Activated T-helper 1 cell treated with anti-CD3 and anti-CD28 coated beads, Interleukin-12 subunit alpha, Interleukin-12 subunit beta, Interleukin-2, Interleukin-4 antibody, amounts not matched to agents 30 ng/mL and 10 ng/mL and 1 ng/mL, durations not matched to agents 14 hours and 24 hours and 36 hours (primary cell): Measurements from ENCODE around the gene SNX1. TPM values are rescaled to one million over a fixed set of nuclear protein-coding genes. Genes with fewer than 3 reads are reported as not detected.

ENCODE experiments used
- DNase-seq: peaks from one replicate; pipeline ENCODE4 v3.0.0; 2021; ENCODE audit warnings: low spot score
- H3K27ac Mint-ChIP-seq: one replicate; pipeline ENCODE4 v1.8.0; 2021; ENCODE audit warnings: mild to moderate bottlenecking, mixed read lengths
- H3K27me3 Mint-ChIP-seq: one replicate; pipeline ENCODE4 v1.8.0; 2022; ENCODE audit warnings: mild to moderate bottlenecking, moderate library complexity, mixed read lengths; ENCODE audit not compliant: insufficient read depth
- H3K36me3 Mint-ChIP-seq: one replicate; pipeline ENCODE4 v1.8.0; 2021; ENCODE audit warnings: low read depth, mixed read lengths
- H3K4me1 Mint-ChIP-seq: one replicate; pipeline ENCODE4 v1.8.0; 2021; ENCODE audit warnings: low read depth, mixed read lengths
- H3K4me3 Mint-ChIP-seq: one replicate; pipeline ENCODE4 v1.8.0; 2021; ENCODE audit warnings: mild to moderate bottlenecking, moderate library complexity, mixed read lengths
- H3K9me3 Mint-ChIP-seq: one replicate; pipeline ENCODE4 v1.8.0; 2021; ENCODE audit warnings: mixed read lengths
- intact Hi-C: fragments of 100-400 bp; cut with micrococcal nuclease; formaldehyde crosslinking; loops from one replicate; pipeline ENCODE4 v1.15.1; 2024
- total RNA-seq: library from RNA; stranded (reverse); gene quantifications from 2 replicates; pipeline ENCODE4 v1.2.3, GENCODE V29; 2022

SNX1 gene
- total RNA-seq, 1 donor from 2014 or later: 139 TPM

DNA sequence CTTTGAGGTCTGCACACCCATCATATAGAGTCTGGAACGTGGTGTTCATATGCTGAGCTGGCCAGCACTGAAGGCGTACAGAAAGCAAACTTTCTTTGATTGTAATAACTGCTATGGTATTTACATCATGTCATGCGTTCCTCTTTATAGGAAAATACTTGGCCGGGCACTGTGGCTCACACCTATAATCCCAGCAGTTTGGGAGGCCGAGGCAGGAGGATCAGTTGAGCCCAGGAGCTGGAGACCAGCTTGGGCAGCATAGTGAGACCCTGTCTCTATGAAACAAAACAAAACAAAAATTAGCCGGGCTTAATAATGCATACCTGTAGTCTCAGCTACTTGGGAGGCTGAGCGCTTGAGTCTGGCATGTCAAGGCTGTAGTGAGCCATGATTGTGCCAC lies 52.4 kb downstream of the SNX1 start:
- intact Hi-C loops: no loop called here
- Mint-ChIP-seq H3K36me3 (no peaks in the 10 kb centered on the region), H3K9me3 (no peaks in the 10 kb centered on the region), H3K27ac (no peak overlapping the region), H3K4me3 (no peak overlapping the region), H3K27me3 (peaks cover 2% of the 10 kb centered on the region), H3K4me1 (peaks cover 7% of the 10 kb centered on the region)
- DNase-seq: no peak

DNA sequence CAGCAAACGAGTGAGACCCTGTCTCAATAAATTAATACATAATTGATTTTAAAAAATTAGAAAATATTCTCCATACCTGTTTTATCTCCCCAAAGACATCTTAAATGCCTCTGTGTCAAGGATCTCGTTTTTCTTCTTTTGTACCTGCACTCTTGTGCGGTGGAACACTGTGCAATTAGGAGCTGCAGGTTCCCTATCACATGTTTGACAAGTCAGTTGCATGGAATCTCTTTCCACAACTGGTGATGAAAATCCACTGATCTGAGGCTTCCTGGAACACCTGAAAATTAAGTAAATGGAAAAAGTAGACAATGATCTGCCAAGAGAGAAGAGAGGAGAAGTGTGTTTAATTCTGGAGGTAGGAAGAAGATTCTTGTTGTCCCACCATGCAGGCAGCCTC lies 52.8 kb downstream of the SNX1 start:
- Mint-ChIP-seq H3K27ac (no peak overlapping the region), H3K9me3 (no peaks in the 10 kb centered on the region), H3K4me3 (no peak overlapping the region), H3K36me3 (peaks cover 2% of the 10 kb centered on the region), H3K27me3 (peaks cover 5% of the 10 kb centered on the region), H3K4me1 (peaks cover 12% of the 10 kb centered on the region)
- no peak for DNase-seq
- intact Hi-C loops: no loop called here

DNA sequence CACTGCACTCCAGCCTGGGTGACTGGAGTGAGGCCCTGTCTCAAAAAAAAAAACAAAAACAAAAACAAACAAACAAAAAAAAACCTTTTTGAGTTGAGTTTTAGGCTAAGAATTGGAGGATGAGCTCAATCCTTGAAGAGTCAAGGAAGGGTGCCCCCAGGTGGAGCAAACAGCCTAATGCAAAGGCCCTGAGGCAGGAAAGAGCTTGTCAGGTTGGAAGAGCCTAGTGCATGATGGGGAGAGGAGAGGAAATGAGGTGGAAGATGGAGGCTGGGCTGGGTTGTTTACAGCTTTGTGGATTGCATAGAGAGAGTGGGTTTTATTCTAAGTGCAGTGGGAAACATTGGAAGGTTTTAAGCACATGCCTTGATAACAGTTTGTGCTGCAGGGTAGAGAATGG lies 53.6 kb downstream of the SNX1 start:
- H3K27me3 Mint-ChIP-seq: peaks cover 5% of the 10 kb centered on the region
- H3K4me1 Mint-ChIP-seq: peaks cover 15% of the 10 kb centered on the region
- peak overlapping the region; percentile 7 for H3K27ac Mint-ChIP-seq
- no peaks in the 10 kb centered on the region for H3K9me3 Mint-ChIP-seq
- peak overlapping the region; percentile 32 for H3K4me3 Mint-ChIP-seq
- intact Hi-C loops: no loop called here
- no peak for DNase-seq
- H3K36me3 Mint-ChIP-seq: peaks cover 3% of the 10 kb centered on the region

DNA sequence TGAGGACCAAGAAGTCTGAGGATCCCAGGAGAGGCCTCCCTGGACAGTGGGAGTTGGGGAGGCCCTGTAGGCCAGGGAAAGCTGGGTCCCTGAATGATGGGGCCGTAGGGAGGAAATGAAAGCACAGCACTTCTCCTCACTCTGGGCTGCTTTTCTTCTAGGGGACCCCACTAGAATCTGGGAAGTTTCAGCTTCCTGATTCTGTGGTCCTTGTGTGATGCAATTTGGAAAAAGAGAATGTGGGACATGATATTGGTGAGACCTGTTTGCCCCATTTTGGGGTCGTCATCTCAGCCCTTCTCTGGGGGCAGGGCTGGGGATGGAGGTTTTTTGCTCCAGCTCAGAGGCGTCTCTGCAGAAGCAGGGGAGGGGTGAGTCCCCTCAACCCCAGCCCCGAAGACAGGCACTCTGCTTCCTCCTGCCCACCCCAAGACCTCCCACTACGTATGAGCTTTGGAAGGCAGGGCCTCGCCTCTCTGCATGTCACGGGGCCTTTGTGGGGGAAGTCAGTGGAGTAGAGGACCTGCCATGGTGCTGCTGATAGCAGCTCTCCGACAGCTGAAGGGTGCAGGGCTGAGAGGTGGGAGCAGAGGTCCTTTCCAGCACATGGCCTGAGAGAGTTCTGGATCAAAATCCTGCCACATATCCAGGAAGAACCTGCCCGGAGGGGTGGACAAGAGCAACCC lies 54.3 kb downstream of the SNX1 start:
- Mint-ChIP-seq H3K36me3 (peaks cover 5% of the 10 kb centered on the region), H3K4me1 (peaks cover 15% of the 10 kb centered on the region), H3K27me3 (peaks cover 5% of the 10 kb centered on the region), H3K9me3 (no peaks in the 10 kb centered on the region), H3K4me3 (peak overlapping the region; percentile 39), H3K27ac (peak overlapping the region; percentile 7)
- no peak for DNase-seq
- intact Hi-C loops: loop anchor here (5.0 to 10.0 kb wide), 3 partner anchors 318 to 685 kb away; partner anchors contain the start of gene HERC1

DNA sequence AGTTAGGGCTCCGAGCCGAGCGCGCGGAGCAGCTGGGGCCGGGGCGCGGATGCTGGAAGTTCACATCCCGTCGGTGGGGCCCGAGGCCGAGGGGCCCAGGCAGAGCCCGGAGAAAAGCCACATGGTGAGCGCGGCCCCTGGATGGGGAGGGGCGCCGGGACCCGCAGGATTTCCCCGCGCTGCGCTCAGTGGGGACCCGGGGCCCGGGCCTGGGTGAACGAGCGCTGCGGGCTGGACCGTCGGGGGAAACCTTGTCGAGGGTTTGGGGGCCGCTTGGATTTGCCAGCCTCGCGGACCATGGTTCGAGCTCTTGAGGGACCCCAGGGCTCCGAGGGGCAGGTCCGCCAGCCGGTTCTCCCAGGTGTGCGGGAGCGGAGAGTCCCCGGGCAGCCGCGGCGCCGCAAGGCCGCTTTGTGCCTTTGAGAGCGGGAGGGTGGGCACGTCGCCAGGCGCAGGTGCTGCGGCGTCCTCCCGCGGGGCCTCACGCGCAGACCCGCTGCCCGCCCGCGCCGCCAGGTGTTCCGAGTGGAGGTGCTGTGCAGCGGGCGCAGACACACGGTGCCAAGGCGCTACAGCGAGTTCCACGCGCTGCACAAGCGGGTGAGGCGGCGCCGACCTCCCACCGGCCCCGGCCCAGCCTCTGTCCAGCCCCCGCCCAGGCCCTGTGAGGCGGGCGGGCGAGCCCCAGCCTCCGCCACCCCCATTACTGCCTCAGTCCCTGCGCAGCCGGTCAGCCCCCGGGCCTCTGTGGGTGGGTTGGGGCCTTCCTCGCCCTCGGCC lies 56.1 kb downstream of the SNX1 start, which contains the start of gene SNX22:
Gene SNX22 (plus strand): TSS at position 5 of the 780 bp plus-strand sequence. CDS start 45 bp downstream, at position 50.
- peaks cover 5% of the 10 kb centered on the region for H3K27me3 Mint-ChIP-seq
- H3K27ac Mint-ChIP-seq: peak within 1 kb of the TSS; percentile 61
- intact Hi-C loops: loop anchor here (5.0 to 10.0 kb wide), 3 partner anchors 320 to 687 kb away; partner anchors contain the start of gene HERC1
- no peak for DNase-seq
- H3K9me3 Mint-ChIP-seq: no peaks in the 10 kb centered on the region
- H3K4me1 Mint-ChIP-seq: peaks cover 15% of the 10 kb centered on the region
- H3K36me3 Mint-ChIP-seq: peaks cover 11% of the 10 kb centered on the region
- H3K4me3 Mint-ChIP-seq: peak within 1 kb of the TSS; percentile 83

DNA sequence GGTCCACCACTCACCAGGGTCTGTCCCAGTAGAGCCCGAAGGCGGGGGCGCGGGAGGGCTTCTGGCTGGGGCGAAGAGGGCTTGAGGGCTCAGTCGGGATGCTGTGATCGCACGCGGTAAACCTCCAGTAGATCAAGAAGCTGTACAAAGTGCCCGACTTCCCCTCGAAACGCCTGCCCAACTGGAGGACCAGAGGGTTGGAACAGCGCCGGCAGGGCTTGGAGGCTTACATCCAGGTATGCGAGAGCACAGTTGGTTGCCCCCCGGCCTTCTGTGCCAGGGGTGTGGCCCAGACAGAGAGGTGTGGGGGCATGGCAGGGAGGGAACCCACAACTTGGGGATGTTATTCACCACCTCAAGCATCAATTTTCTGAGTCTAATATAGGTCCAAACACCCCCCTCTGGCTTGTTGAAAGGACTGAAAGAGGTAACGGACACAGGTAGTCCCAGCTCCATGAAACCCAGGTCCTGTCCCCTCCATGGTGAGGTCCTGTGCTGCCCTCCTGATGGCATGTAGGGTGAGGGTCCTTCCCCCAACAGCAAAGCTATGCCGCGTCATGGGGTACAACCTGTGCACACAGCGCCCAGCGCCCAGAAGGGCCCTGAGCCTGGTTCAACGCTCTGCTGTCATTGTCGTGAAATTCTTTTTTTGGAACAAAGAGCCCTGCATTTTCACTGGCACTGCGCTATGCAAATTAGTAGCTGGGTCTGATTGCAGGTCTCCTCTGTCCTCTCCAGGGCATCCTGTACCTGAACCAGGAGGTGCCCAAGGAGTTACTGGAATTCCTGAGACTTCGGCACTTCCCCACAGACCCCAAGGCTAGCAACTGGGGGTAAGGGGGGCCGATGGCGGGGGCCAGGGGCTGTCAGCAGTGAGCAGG lies 57.0 kb downstream of the SNX1 start:
- Mint-ChIP-seq H3K9me3 (no peaks in the 10 kb centered on the region), H3K4me1 (peaks cover 15% of the 10 kb centered on the region), H3K27me3 (peaks cover 5% of the 10 kb centered on the region), H3K36me3 (peaks cover 11% of the 10 kb centered on the region), H3K4me3 (peak overlapping the region; percentile 80), H3K27ac (no peak overlapping the region)
- no peak for DNase-seq
- intact Hi-C loops: loop anchor here (1.0 to 10.0 kb wide), 5 partner anchors 10 to 688 kb away; partner anchors contain the start of gene HERC1

DNA sequence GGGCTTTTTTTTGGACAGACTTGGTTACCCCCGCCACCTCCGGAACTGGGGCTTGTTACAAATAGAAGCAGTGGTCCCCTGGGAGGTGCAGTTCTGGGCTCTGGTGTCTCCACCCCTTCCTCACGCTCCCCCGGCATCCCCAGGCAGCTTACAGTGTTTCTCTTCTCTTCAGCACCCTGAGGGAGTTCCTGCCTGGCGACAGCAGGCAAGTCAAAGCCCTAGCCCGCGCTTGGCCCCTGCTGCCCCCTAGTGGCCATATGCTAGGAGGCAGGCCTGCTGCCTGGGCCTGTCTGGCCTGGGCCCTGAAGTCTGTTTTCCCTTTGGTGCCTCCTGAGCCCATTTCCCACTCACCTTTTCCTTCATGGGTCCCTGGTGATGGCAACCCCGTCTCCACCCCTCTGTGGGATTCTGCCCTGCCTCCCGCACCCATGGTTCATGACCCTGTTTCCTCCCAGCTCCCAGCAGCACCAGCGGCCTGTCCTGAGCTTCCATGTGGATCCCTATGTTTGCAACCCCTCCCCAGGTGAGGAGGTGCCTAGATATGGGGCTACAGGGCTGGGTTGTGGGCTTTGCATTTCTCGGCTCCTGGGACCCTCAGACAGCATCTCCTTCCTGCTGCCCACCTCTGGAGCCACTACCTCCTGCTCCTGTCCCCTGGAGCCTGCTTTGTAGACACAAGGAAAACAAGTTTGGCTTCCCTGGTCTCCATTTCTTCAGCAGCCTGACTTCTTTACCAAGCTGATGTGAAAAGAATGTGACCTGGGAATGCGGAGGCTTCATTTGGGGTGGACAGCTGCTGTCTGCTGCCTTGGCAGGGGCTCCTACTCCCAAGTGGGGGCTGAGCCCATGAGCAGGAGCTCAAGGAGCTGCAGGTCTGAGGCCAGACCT lies 57.9 kb downstream of the SNX1 start:
- intact Hi-C loops: loop anchor here (1.0 to 10.0 kb wide), 5 partner anchors 9 to 689 kb away; partner anchors contain the start of gene HERC1
- H3K27ac Mint-ChIP-seq: peak overlapping the region; percentile 75
- peaks cover 19% of the 10 kb centered on the region for H3K36me3 Mint-ChIP-seq
- peak; percentile 87 for DNase-seq
- peaks cover 5% of the 10 kb centered on the region for H3K27me3 Mint-ChIP-seq
- peak overlapping the region; percentile 80 for H3K4me3 Mint-ChIP-seq
- peaks cover 25% of the 10 kb centered on the region for H3K4me1 Mint-ChIP-seq
- no peaks in the 10 kb centered on the region for H3K9me3 Mint-ChIP-seq

DNA sequence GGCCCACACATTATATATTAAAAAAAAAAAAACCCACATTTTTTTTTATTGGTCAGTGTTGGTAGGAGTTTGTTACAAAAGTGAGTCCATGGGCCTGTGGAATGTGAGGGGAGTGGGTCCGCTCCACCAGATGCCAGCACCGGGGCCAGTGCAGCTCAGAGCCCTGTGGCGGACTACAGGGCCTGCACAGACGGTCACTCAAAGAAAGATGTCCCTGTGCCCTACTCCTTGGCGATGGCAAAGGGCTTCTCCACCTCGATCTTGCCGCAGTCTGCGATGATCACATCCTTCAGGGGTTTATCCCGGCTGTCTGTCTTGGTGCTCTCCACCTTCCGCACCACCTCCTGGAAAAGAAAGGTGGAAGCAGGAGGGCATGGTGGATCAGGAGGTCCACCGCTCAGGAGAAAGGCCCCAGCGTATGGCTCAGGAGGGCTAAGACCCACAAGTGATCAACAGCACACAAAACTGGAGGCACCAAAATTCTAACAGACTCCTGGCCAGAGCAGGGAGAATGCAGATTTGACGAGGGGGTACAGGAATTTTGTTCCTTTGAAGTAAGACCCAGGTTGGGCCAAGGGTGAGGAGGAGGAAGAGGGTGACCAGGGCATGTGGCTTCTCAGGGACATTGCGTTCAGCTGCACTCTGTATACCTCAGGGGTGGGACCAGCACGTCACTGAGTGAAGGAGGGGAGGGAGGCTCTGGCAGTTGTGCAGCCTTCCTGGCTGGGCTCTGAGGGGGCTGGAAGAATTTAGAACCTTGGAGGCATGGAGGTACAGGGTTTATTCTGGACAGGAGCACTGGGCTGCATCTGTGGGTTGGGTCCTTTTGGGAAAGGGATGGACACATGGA lies 60.2 kb downstream of the SNX1 start:
- H3K27ac Mint-ChIP-seq: no peak overlapping the region
- H3K36me3 Mint-ChIP-seq: peaks cover 33% of the 10 kb centered on the region

DNA sequence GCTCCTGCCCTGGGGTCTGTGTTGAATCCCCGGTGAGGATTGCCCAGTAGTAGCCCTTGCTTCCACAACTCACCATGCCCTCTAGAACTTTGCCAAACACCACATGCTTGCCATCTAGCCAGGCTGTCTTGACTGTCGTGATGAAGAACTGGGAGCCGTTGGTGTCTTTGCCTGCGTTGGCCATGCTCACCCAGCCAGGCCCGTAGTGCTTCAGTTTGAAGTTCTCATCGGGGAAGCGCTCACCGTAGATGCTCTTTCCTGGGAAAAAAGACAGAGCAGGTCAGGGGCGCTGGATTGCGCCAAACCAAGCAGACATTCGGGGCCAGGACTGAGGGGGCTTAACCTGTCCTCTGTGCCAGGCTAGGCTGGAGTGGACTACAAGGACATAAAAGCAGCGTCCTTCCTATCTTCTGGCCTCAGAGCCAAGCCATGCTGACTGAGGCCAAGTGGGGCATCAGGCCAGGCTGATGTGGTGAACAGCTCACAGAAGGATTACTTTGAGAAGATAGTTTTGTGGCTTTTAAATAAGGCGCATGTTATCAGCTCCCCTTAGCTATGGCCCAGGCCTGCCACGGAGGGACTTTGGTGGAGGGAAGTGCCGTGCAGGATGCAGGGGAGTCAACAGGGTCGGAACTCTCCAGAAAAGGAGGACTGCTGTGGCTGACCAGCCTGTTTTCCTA lies 61.0 kb downstream of the SNX1 start:
- Mint-ChIP-seq H3K4me1 (peaks cover 33% of the 10 kb centered on the region), H3K27ac (no peak overlapping the region), H3K4me3 (no peak overlapping the region), H3K36me3 (peaks cover 35% of the 10 kb centered on the region), H3K9me3 (no peaks in the 10 kb centered on the region), H3K27me3 (peaks cover 3% of the 10 kb centered on the region)
- intact Hi-C loops: loop anchor here (10.0 kb wide), 2 partner anchors 552 to 692 kb away; no protein-coding TSS in a partner anchor
- no peak for DNase-seq

More for the DNA sequence above, 60.2 kb downstream of the SNX1 start:
- DNase-seq: no peak
- H3K4me3 Mint-ChIP-seq: no peak overlapping the region
- H3K9me3 Mint-ChIP-seq: no peaks in the 10 kb centered on the region
- peaks cover 3% of the 10 kb centered on the region for H3K27me3 Mint-ChIP-seq
- H3K4me1 Mint-ChIP-seq: peaks cover 31% of the 10 kb centered on the region
- intact Hi-C loops: loop anchor here (10.0 kb wide), 2 partner anchors 551 to 691 kb away; no protein-coding TSS in a partner anchor

DNA sequence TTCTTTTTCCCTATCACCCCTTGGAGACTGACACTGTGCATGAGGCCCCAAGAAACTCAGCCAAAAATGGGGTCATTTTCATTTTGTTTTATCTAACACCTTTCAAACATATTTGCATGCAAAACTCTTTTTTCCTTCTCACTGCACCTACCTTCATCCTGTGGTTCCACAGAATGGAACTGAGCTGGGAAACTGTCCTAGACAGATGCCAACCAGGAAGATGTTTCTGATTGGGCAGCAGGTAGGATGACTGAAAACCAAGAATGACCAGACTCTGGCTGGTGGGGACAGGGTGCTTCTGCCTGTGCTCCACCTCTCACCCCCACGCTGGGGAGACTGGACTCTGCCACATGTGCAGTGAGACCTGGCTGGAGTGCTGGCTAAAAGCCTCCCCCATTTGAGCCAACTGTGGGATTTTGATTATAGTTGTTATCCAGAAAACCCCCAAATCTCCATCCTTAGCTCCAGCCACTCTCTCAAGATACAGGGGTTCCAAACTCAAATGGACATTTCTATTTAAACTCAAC lies 61.9 kb downstream of the SNX1 start:
- intact Hi-C loops: loop anchor here (10.0 kb wide), 2 partner anchors 553 to 693 kb away; no protein-coding TSS in a partner anchor
- DNase-seq: no peak
- peaks cover 3% of the 10 kb centered on the region for H3K27me3 Mint-ChIP-seq
- no peaks in the 10 kb centered on the region for H3K9me3 Mint-ChIP-seq
- peaks cover 37% of the 10 kb centered on the region for H3K4me1 Mint-ChIP-seq
- H3K27ac Mint-ChIP-seq: no peak overlapping the region
- peaks cover 41% of the 10 kb centered on the region for H3K36me3 Mint-ChIP-seq
- no peak overlapping the region for H3K4me3 Mint-ChIP-seq
